Measurements from ENCODE around the gene BCAP29. TPM values are rescaled to one million over a fixed set of nuclear protein-coding genes. Genes with fewer than 3 reads are reported as not detected.
A peak's percentile ranks its signal among the peaks of the same experiment; 100 is the strongest.

Gene BCAP29
- total RNA-seq, 1 donor from 2014 or later = 92.1 TPM

- intact Hi-C loops (cut with DNase I) = no loop called here
- peak in 1 of 2 donors; percentile 92 for DNase-seq (ENCODE audit: extremely low spot score in 2 of 2)
- Histone ChIP-seq H3K36me3 (no peaks in the 10 kb centered on the region), H3K4me3 (peak overlapping the region; percentile 84 to 97), H3K4me1 (peaks cover 52% of the 10 kb centered on the region), H3K27me3 (no peaks in the 10 kb centered on the region), H3K9me3 (no peaks in the 10 kb centered on the region), H3K27ac (peak overlapping the region; percentile 97)
- TF ChIP-seq POLR2AphosphoS5 (IDR thresholded peaks at IDR 0.05; ENCODE audit: insufficient read depth in 1 of 2, low read depth in 1 of 2) (no peak), POLR2A (IDR thresholded peaks at IDR 0.05) (no peak), CTCF (IDR thresholded peaks at IDR 0.05) (no peak)
Observed at GRCh38 chr7:107563081-107563774, 16.8 kb upstream of the BCAP29 start.

DNA sequence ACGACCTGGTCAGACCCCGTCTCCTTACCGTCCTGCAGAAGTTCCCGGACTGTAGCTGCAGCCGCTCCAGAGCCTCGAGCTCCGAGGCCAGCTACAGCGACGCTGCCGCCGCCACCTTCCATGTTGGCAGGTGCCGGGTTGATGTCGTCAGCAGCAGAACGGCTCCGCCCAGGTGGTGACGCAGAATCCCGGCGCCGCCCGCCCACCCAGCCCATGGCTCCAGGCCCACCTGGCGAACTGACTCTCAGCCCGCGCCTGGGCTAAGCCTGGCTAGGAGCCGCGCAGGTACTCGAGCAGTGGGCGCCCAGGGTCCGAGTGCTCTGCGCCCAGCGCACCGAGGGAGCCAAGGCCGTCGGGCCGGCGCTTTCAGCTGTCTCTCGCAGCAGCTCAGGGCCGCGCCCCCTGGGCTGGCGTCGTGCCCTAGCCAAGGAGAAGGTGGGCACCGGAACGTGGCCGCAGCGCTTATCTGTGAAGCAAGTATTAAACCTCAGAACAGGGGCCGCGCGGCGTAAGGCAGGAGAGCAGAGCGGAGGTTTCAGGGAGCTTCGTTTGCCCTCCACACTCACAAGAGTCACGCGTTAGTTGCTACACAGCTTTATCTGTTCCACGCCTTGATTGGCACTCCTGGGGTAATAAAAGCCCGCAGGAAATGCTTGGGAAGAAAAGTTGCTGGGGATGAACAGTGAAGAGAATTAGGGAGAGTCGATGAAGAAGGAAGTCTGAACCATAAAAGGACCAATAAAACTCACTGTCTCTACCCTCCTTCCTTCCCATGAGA lies 16.1 kb upstream of the BCAP29 start, which contains the start of the genes COG5 and DUS4L:
Gene COG5 (minus strand): TSS at position 146 of the 778 bp plus-strand sequence. CDS start 24 bp downstream, at position 122.
Gene DUS4L (plus strand): TSS at position 197 of the 778 bp plus-strand sequence. CDS start 3,100 bp downstream, outside the sequence.
- H3K27me3 ChIP-seq = no peaks in the 10 kb centered on the region
- TF ChIP-seq POLR2AphosphoS5 (IDR thresholded peaks at IDR 0.05; ENCODE audit: insufficient read depth in 1 of 2, low read depth in 1 of 2) (peak; percentile 63 to 96), POLR2A (IDR thresholded peaks at IDR 0.05) (peak in 1 of 2 donors; percentile 70), CTCF (IDR thresholded peaks at IDR 0.05) (no peak)
- no peak for DNase-seq (ENCODE audit: extremely low spot score in 2 of 2)
- intact Hi-C loops (cut with DNase I) = loop anchor here (2.0 kb wide), 1 partner anchor 17 kb away; the partner anchor contains the start of gene BCAP29
- no peaks in the 10 kb centered on the region for H3K36me3 ChIP-seq
- H3K4me1 ChIP-seq = peaks cover 52% of the 10 kb centered on the region
- no peaks in the 10 kb centered on the region for H3K9me3 ChIP-seq
- peak within 1 kb of the TSS; percentile 97 for H3K27ac ChIP-seq
- peak within 1 kb of the TSS; percentile 84 to 97 for H3K4me3 ChIP-seq

DNA sequence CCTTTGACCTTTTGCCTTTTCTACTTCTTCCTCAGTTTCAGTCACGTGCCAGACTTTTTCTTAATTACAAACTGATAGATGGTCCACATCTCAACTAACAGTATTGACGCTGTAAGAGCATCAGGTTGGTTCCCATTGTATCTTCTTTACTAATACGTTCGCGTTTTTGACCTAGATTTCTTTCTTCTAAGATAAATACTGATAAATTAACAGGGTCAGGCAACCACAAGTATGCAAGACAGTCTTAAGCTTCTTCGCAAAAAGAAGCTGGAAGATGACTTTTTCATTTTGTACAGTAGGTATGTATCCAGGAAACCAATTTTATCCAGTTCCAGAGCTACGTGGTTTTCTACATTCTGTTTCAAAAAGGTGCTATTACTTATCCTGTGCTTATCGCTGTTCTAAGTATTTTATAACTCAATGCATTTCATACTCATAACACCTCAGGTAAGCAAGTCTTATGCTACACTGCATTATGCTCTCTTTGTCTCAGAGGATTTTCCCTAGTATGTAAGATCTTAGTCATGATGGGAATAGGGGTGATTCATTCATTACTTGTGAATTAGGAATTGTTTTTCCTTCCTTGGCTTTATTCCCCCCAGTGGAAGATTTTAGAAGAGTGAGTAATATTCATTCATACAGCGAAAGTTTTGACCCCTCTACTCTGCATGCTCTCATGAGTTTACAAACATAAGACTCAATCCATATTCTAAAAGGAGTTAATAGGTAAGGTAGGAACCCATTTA lies 15.3 kb upstream of the BCAP29 start:
- peak overlapping the region; percentile 84 to 97 for H3K4me3 ChIP-seq
- H3K27me3 ChIP-seq = no peaks in the 10 kb centered on the region
- no peak for TF ChIP-seq CTCF (IDR thresholded peaks at IDR 0.05)
- TF ChIP-seq POLR2AphosphoS5 (IDR thresholded peaks at IDR 0.05; ENCODE audit: insufficient read depth in 1 of 2, low read depth in 1 of 2) = no peak
- peaks cover 47% of the 10 kb centered on the region for H3K4me1 ChIP-seq
- H3K27ac ChIP-seq = peak overlapping the region; percentile 97
- intact Hi-C loops (cut with DNase I) = loop anchor here (2.0 kb wide), 1 partner anchor 16 kb away; the partner anchor contains the start of gene BCAP29
- no peaks in the 10 kb centered on the region for H3K36me3 ChIP-seq
- DNase-seq (ENCODE audit: extremely low spot score in 2 of 2) = no peak
- no peaks in the 10 kb centered on the region for H3K9me3 ChIP-seq

DNA sequence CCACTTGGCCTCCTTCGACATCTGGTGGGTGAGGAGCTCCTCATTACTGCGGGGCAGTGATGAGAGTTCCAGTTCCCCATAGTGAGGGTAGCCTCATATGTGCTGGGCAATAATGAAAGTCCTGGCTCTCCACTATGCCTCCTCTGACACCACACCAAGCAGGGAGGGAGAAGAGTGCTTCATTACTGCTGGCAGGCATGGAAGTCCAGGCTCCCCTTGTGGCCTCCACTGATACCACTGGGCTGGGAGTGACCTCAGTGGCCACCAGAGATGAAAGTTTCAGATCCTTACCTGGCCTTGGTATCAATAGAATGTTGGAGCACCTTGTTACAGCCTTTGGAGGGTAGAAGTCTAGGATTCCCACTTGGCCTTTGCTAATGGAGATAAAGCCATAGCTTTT lies 9.7 kb upstream of the BCAP29 start:
- Histone ChIP-seq H3K9me3 (no peaks in the 10 kb centered on the region), H3K4me1 (peaks cover under 1% of the 10 kb centered on the region), H3K36me3 (peaks cover 0 to 12% of the 10 kb centered on the region in 2 donors), H3K27me3 (no peaks in the 10 kb centered on the region), H3K27ac (no peak overlapping the region), H3K4me3 (no peak overlapping the region)
- TF ChIP-seq POLR2A (IDR thresholded peaks at IDR 0.05) (no peak), POLR2AphosphoS5 (IDR thresholded peaks at IDR 0.05; ENCODE audit: insufficient read depth in 1 of 2, low read depth in 1 of 2) (no peak), CTCF (IDR thresholded peaks at IDR 0.05) (no peak)
- no peak for DNase-seq (ENCODE audit: extremely low spot score in 2 of 2)
- intact Hi-C loops (cut with DNase I) = no loop called here
